Liver (tissue), 9 donors: Measurements from ENCODE around the gene GMDS. TPM values are rescaled to one million over a fixed set of nuclear protein-coding genes. Genes with fewer than 3 reads are reported as not detected.

Experiments used
- DNase-seq: peaks from one replicate; pipeline ENCODE4 v3.0.0-alpha.2; 2017; ENCODE audit warnings: low spot score
- H3K27ac ChIP-seq, 2 donors: one replicate each; pipeline ENCODE4 v1.7.0; 2013; ENCODE audit warnings: inconsistent platforms in 2 of 2, low read length in 2 of 2, control low read depth in 1 of 2, low read depth in 1 of 2, mild to moderate bottlenecking in 1 of 2
- H3K27me3 ChIP-seq, 4 donors: one replicate each; pipeline versions ENCODE4 v1.6.1 to v1.7.0; 2013; ENCODE audit warnings: low read length in 3 of 4, inconsistent platforms in 1 of 4, mild to moderate bottlenecking in 1 of 4, moderate library complexity in 1 of 4; ENCODE audit not compliant: control insufficient read depth in 4 of 4, insufficient read depth in 4 of 4
- H3K36me3 ChIP-seq, 4 donors: one replicate each; pipeline versions ENCODE4 v1.6.1 to v1.7.0; 2013; ENCODE audit warnings: low read length in 3 of 4, mild to moderate bottlenecking in 3 of 4, low read depth in 1 of 4, moderate library complexity in 1 of 4; ENCODE audit not compliant: control insufficient read depth in 4 of 4, insufficient read depth in 3 of 4
- H3K4me1 ChIP-seq, 4 donors: one replicate each; pipeline versions ENCODE4 v1.6.1 to v1.7.0; 2013; ENCODE audit warnings: low read length in 3 of 4, mild to moderate bottlenecking in 3 of 4, moderate library complexity in 1 of 4; ENCODE audit not compliant: control insufficient read depth in 4 of 4, insufficient read depth in 4 of 4
- H3K4me3 ChIP-seq, 3 donors: one replicate each; pipeline versions ENCODE4 v1.6.1 to v1.7.0; 2013; ENCODE audit warnings: low read length in 3 of 3, control low read depth in 1 of 3, low read depth in 1 of 3, mild to moderate bottlenecking in 1 of 3
- H3K9ac ChIP-seq, 2 donors: one replicate each; pipeline ENCODE4 v1.7.0; 2013; ENCODE audit warnings: low read length in 2 of 2, mild to moderate bottlenecking in 2 of 2, moderate library complexity in 2 of 2, control low read depth in 1 of 2, low read depth in 1 of 2
- H3K9me3 ChIP-seq, 4 donors: one replicate each; pipeline versions ENCODE4 v1.6.1 to v1.7.0; 2013; ENCODE audit warnings: low read length in 3 of 4; ENCODE audit not compliant: control insufficient read depth in 4 of 4
- ATF3 ChIP-seq: IDR thresholded peaks from 2 replicates; pipeline ENCODE4 v1.6.1; 2016; ENCODE audit warnings: antibody characterized with exemption
- CTCF ChIP-seq: fragments of 150-350 bp; IDR thresholded peaks from 2 replicates; pipeline ENCODE4 v1.5.1; 2017; ENCODE audit warnings: improper control_type of control experiment, low read depth, low read length; ENCODE audit not compliant: missing input control
- EGR1 ChIP-seq, 2 donors: IDR thresholded peaks; 2 replicates each; pipeline ENCODE4 v1.6.1; 2016 to 2018; ENCODE audit warnings: antibody characterized with exemption in 2 of 2, low read depth in 2 of 2
- GABPA ChIP-seq, 2 donors: IDR thresholded peaks in 1 of 2; conservative IDR thresholded peaks in 1 of 2; 2 replicates each; pipeline ENCODE4 v1.6.1; 2016; ENCODE audit warnings: antibody characterized with exemption in 2 of 2, mild to moderate bottlenecking in 1 of 2, moderate library complexity in 1 of 2
- HNF4G ChIP-seq: IDR thresholded peaks from 2 replicates; pipeline ENCODE4 v1.6.1; 2016; ENCODE audit warnings: antibody characterized with exemption
- MAX ChIP-seq: IDR thresholded peaks from 2 replicates; pipeline ENCODE4 v1.6.1; 2016; ENCODE audit warnings: antibody characterized with exemption
- NR2F2 ChIP-seq: IDR thresholded peaks from 2 replicates; pipeline ENCODE4 v1.6.1; 2016; ENCODE audit warnings: antibody characterized with exemption
- RAD21 ChIP-seq, 2 donors: IDR thresholded peaks; 2 replicates each; pipeline ENCODE4 v1.6.1; 2016; ENCODE audit warnings: antibody characterized with exemption in 2 of 2, mild to moderate bottlenecking in 2 of 2
- REST ChIP-seq: IDR thresholded peaks from 2 replicates; pipeline ENCODE4 v1.6.1; 2016; ENCODE audit warnings: antibody characterized with exemption, mild to moderate bottlenecking
- RXRA ChIP-seq, 2 donors: IDR thresholded peaks; 2 replicates each; pipeline ENCODE4 v1.6.1; 2017 to 2018; ENCODE audit warnings: antibody characterized with exemption in 2 of 2, mild to moderate bottlenecking in 1 of 2
- TAF1 ChIP-seq: conservative IDR thresholded peaks from 2 replicates; pipeline ENCODE4 v1.6.1; 2016; ENCODE audit warnings: antibody characterized with exemption, mild to moderate bottlenecking
- ZBTB33 ChIP-seq: IDR thresholded peaks from 2 replicates; pipeline ENCODE4 v1.6.1; 2016; ENCODE audit warnings: antibody characterized with exemption
- WGBS: extraction: QIAGEN DNeasy Blood & Tissue Kit; methylation state at CpG from one replicate; pipeline ENCODE4 v1.1.7; 2013; 5-methylcytosine and 5-hydroxymethylcytosine counted together
- polyA plus RNA-seq, 2 donors: library from polyadenylated mRNA; stranded (reverse) in 1 of 2; unstranded in 1 of 2; fragments of 200-250 nt in 1 of 2; fragments of >200 nt in 1 of 2; fragmentation: Nextera tagmentation in 1 of 2; extraction: Ambion mirVana in 1 of 2; gene quantifications; one replicate each; pipeline versions ENCODE4 v1.2.1 to v1.2.3, GENCODE V29; 2013 to 2015
- total RNA-seq, 2 donors: library from RNA; depleted of rRNA; stranded (reverse); fragments of >200 nt; gene quantifications; one replicate each; pipeline ENCODE4 v1.2.3, GENCODE V29; 2014
- donor health status: healthy.
- donor health status: healthy.
- donor health status: healthy.
- donor health status: healthy.
- donor health status: healthy.

GMDS gene
- total and polyA plus RNA-seq, 4 donors, result 3.5 to 15.6 (median 13.0) TPM

GRCh38 chr6:1893470-1894130 lies 351.8 kb downstream of the GMDS start:
- Histone ChIP-seq H3K9me3 (no peaks in the 10 kb centered on the region), H3K9ac (no peak overlapping the region), H3K36me3 (no peaks in the 10 kb centered on the region), H3K4me1 (no peaks in the 10 kb centered on the region), H3K27ac (no peak overlapping the region), H3K27me3 (no peaks in the 10 kb centered on the region), H3K4me3 (no peak overlapping the region)
- WGBS, result 70% methylated on average over 11 of the region's 11 CpGs
- TF ChIP-seq NR2F2, result no peak
- peak; percentile 20 for TF ChIP-seq CTCF
- TF ChIP-seq HNF4G, result no peak
- peak; percentile 37 to 64 for TF ChIP-seq RAD21 (IDR thresholded peaks at IDR 0.05)
- TF ChIP-seq RXRA (IDR thresholded peaks at IDR 0.05), result no peak
- TF ChIP-seq ZBTB33, result no peak
- TF ChIP-seq EGR1 (IDR thresholded peaks at IDR 0.05; ENCODE audit: low read depth in 2 of 2), result no peak
- no peak for TF ChIP-seq ATF3
- no peak for DNase-seq

- DNase-seq, result no peak
- Histone ChIP-seq H3K4me1 (no peaks in the 10 kb centered on the region), H3K4me3 (no peak overlapping the region), H3K9me3 (no peaks in the 10 kb centered on the region), H3K9ac (no peak overlapping the region), H3K27me3 (no peaks in the 10 kb centered on the region), H3K36me3 (no peaks in the 10 kb centered on the region), H3K27ac (no peak overlapping the region)
- no peak for TF ChIP-seq TAF1
- no peak for TF ChIP-seq RXRA (IDR thresholded peaks at IDR 0.05)
- no peak for TF ChIP-seq MAX
- TF ChIP-seq GABPA (IDR thresholded peaks at IDR 0.05 in 1 of 2, conservative IDR thresholded peaks at IDR 0.05 in 1 of 2), result no peak
- TF ChIP-seq REST, result no peak
- WGBS, result 91% methylated on average over 6 of the region's 6 CpGs
Observed at GRCh38 chr6:1892716-1893115, 352.7 kb downstream of the GMDS start.
